Measurements from ENCODE around the gene KLF1.

KLF1 gene

GRCh38 chr19:12838182-12838885 lies 48.7 kb downstream of the KLF1 start, which contains the start of gene MAST1 (continued):
- TF ChIP-seq ZNF214 (tag by site-specific recombination; IDR thresholded peaks at IDR 0.05; ENCODE audit: borderline replicate concordance): no peak
- no peak for TF ChIP-seq ZNF350 (tag by site-specific recombination; IDR thresholded peaks at IDR 0.05)
- no peak for TF ChIP-seq ZNF148 (tag by site-specific recombination; IDR thresholded peaks at IDR 0.05; ENCODE audit: borderline replicate concordance)
- TF ChIP-seq ZNF626 (tag by site-specific recombination; IDR thresholded peaks at IDR 0.05): no peak
- TF ChIP-seq ZNF24 (tag by site-specific recombination; IDR thresholded peaks at IDR 0.05): no peak
- TF ChIP-seq PRDM4 (tag by site-specific recombination; IDR thresholded peaks at IDR 0.05): no peak
- TF ChIP-seq ZSCAN18 (tag by site-specific recombination; IDR thresholded peaks at IDR 0.05): no peak
- TF ChIP-seq, protein P1, sequence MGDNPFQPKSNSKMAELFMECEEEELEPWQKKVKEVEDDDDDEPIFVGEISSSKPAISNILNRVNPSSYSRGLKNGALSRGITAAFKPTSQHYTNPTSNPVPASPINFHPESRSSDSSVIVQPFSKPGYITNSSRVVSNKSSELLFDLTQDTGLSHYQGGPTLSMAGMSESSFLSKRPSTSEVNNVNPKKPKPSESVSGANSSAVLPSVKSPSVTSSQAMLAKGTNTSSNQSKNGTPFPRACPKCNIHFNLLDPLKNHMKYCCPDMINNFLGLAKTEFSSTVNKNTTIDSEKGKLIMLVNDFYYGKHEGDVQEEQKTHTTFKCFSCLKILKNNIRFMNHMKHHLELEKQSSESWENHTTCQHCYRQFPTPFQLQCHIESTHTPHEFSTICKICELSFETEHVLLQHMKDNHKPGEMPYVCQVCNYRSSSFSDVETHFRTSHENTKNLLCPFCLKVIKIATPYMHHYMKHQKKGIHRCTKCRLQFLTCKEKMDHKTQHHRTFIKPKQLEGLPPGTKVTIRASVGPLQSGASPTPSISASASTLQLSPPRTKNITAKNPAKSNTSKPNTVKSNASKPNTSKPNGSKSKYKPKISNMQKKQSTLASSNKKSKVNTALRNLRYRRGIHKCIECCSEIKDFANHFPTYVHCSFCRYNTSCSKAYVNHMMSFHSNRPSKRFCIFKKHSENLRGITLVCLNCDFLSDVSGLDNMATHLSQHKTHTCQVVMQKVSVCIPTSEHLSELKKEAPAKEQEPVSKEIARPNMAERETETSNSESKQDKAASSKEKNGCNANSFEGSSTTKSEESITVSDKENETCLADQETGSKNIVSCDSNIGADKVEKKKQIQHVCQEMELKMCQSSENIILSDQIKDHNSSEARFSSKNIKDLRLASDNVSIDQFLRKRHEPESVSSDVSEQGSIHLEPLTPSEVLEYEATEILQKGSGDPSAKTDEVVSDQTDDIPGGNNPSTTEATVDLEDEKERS (tag by site-specific recombination; IDR thresholded peaks at IDR 0.05): no peak
- no peak for TF ChIP-seq ZNF501 (tag by site-specific recombination; IDR thresholded peaks at IDR 0.05)
- TF ChIP-seq GLIS2 (tag by site-specific recombination; IDR thresholded peaks at IDR 0.05): 0 out of 2 replicates have a peak, but pooled peaks have one; percentile 30
- TF ChIP-seq PATZ1 (tag by site-specific recombination; IDR thresholded peaks at IDR 0.05): peak; percentile 66
- TF ChIP-seq, protein P2, sequence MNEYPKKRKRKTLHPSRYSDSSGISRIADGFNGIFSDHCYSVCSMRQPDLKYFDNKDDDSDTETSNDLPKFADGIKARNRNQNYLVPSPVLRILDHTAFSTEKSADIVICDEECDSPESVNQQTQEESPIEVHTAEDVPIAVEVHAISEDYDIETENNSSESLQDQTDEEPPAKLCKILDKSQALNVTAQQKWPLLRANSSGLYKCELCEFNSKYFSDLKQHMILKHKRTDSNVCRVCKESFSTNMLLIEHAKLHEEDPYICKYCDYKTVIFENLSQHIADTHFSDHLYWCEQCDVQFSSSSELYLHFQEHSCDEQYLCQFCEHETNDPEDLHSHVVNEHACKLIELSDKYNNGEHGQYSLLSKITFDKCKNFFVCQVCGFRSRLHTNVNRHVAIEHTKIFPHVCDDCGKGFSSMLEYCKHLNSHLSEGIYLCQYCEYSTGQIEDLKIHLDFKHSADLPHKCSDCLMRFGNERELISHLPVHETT (tag by site-specific recombination; IDR thresholded peaks at IDR 0.05): no peak
- no peak for TF ChIP-seq ZNF48 (tag by site-specific recombination; IDR thresholded peaks at IDR 0.05)
- no peak for TF ChIP-seq TCF7L2 (IDR thresholded peaks at IDR 0.05; ENCODE audit: borderline replicate concordance, low read depth, low read length)
- no peak for TF ChIP-seq ZNF623 (tag by site-specific recombination; IDR thresholded peaks at IDR 0.05)
- no peak for TF ChIP-seq ZNF292 (tag by site-specific recombination; IDR thresholded peaks at IDR 0.05; ENCODE audit: borderline replicate concordance, low read depth)
- TF ChIP-seq, protein P3, sequence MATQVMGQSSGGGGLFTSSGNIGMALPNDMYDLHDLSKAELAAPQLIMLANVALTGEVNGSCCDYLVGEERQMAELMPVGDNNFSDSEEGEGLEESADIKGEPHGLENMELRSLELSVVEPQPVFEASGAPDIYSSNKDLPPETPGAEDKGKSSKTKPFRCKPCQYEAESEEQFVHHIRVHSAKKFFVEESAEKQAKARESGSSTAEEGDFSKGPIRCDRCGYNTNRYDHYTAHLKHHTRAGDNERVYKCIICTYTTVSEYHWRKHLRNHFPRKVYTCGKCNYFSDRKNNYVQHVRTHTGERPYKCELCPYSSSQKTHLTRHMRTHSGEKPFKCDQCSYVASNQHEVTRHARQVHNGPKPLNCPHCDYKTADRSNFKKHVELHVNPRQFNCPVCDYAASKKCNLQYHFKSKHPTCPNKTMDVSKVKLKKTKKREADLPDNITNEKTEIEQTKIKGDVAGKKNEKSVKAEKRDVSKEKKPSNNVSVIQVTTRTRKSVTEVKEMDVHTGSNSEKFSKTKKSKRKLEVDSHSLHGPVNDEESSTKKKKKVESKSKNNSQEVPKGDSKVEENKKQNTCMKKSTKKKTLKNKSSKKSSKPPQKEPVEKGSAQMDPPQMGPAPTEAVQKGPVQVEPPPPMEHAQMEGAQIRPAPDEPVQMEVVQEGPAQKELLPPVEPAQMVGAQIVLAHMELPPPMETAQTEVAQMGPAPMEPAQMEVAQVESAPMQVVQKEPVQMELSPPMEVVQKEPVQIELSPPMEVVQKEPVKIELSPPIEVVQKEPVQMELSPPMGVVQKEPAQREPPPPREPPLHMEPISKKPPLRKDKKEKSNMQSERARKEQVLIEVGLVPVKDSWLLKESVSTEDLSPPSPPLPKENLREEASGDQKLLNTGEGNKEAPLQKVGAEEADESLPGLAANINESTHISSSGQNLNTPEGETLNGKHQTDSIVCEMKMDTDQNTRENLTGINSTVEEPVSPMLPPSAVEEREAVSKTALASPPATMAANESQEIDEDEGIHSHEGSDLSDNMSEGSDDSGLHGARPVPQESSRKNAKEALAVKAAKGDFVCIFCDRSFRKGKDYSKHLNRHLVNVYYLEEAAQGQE (tag by site-specific recombination; IDR thresholded peaks at IDR 0.05): no peak
- TF ChIP-seq ZNF211 (tag by site-specific recombination; IDR thresholded peaks at IDR 0.05; ENCODE audit: low read depth): no peak
- TF ChIP-seq KLF1 (tag by site-specific recombination; IDR thresholded peaks at IDR 0.05): peak; percentile 44
- no peak for TF ChIP-seq ZNF354C (tag by site-specific recombination; IDR thresholded peaks at IDR 0.05; ENCODE audit: borderline replicate concordance, low read depth)
- no peak for TF ChIP-seq ZNF10 (tag by site-specific recombination; IDR thresholded peaks at IDR 0.05)

All from HEK293 (cell line).